Measurements from ENCODE around the gene CHCT1.

DNA sequence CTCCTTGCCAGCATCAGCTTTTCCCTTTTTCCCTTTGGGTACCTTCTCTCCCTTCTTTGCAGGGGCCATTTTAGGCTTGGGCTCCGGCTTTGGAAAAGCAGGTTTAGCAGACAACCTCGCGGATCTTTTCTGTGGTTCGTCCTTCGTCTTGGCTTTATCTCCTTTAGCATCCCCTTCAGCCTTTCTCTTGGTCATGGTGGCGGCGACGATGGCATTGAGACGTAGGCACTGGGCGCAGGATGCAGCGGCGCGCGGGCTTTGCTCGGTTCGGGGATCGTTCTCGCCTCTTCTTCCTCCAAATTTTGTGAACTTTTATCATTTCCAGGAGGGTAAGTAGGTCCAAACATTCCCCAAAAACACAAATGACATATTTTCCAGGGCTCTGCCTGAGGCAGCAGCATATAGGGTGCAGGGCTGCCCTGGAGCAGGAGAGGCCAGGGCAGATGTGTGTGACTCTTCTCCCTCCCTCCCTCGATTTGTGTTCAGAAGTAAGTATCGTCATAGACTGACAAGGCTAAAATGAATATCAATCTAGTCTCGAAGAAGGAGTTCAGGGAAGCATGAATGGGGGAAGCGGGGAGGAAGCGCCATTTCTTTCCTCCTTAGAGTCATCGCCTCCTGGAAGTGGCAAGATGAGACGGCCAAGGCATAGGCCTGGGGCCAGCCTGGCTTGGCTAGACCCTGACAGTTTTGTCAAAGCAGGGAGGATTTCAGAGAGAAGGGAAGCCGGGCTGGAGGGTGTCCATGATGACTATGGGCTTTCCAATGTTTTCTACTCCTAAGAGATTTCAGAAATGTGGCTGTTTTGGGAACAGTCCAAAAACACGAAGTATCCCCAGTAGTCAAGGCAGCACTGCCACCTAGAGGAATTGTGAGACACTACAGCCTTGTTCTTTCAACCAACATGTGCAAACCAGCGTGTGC, 13.2 kb downstream of the CHCT1 start:
- no peak for TF ChIP-seq POLR2A (IDR thresholded peaks at IDR 0.05)
- TF ChIP-seq, protein P1, sequence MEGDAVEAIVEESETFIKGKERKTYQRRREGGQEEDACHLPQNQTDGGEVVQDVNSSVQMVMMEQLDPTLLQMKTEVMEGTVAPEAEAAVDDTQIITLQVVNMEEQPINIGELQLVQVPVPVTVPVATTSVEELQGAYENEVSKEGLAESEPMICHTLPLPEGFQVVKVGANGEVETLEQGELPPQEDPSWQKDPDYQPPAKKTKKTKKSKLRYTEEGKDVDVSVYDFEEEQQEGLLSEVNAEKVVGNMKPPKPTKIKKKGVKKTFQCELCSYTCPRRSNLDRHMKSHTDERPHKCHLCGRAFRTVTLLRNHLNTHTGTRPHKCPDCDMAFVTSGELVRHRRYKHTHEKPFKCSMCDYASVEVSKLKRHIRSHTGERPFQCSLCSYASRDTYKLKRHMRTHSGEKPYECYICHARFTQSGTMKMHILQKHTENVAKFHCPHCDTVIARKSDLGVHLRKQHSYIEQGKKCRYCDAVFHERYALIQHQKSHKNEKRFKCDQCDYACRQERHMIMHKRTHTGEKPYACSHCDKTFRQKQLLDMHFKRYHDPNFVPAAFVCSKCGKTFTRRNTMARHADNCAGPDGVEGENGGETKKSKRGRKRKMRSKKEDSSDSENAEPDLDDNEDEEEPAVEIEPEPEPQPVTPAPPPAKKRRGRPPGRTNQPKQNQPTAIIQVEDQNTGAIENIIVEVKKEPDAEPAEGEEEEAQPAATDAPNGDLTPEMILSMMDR (IDR thresholded peaks at IDR 0.05) = peak; percentile 91 to 98 (median 92)
